Activated CD8-positive, alpha-beta memory T cell treated with anti-CD3 and anti-CD28 coated beads for 24 hours (primary cell): ENCODE measurements around the gene FDPS.

ENCODE experiments used
- DNase-seq: peaks from one replicate; pipeline ENCODE4 v3.0.0-alpha.2; 2020

FDPS gene

GRCh38 chr1:155320661-155321617 lies 12.3 kb downstream of the FDPS start, which contains the start of gene RUSC1:
Gene RUSC1, plus strand, starts transcription at chr1:155320894. Its CDS starts 880 bp downstream, at chr1:155321774.
- peak; percentile 88 for DNase-seq

- DNase-seq, result no peak
These were observed 13.2 kb downstream of the FDPS start for GRCh38 chr1:155321639-155322503.

DNA sequence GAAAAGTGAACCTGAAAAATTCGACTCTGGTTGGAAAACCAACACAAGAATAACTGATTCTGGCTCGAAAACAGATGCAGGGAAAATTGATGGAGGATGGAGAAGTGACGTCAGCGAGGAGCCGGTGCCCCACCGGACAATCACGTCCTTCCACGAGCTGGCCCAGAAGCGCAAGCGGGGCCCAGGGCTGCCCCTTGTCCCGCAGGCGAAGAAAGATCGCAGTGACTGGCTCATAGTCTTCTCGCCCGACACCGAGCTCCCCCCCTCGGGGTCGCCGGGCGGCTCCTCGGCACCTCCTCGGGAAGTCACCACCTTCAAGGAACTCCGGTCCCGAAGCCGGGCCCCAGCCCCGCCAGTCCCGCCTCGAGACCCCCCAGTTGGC lies 13.9 kb downstream of the FDPS start:
- DNase-seq, result no peak

GRCh38 chr1:155322953-155323728 lies 14.5 kb downstream of the FDPS start:
- DNase-seq, result peak; percentile 98

- peak; percentile 92 for DNase-seq
These were observed 15.0 kb downstream of the FDPS start for GRCh38 chr1:155323729-155324036.

DNA sequence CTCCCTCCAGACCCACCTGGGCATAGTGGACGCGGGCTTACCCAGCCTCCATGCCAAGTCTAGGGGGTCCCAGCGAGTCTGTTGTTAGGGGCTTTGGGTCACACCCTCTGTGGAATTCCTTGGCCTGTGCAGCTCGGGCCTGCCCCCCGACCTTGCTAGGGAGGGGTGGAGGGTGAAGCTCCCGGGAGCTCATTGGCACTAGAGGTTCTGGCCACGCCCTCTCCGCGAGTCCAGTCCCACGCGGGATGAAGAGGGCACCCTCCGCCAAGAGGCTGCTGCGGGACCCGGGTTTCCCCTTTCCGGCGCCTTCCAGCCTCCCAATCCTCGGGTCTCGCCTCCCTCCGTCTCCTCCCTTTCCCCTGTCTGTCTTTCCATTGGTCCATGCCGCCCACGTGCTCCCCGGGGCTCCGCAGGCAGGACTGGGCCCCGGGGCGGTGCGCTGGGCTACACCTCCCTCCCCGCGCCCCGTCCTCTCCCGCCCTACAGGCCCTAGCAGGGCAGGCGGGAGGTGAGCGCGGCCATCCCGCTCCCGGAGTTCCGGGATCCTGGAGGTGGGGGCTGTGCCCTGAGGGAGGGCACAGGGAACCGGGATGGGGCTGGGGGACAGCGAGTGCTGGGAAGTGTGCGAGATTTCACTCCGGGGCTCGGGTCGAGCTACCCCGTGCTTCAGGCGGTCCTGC lies 15.5 kb downstream of the FDPS start:
- DNase-seq, result peak; percentile 94

GRCh38 chr1:155324717-155325602 lies 16.3 kb downstream of the FDPS start:
- no peak for DNase-seq

DNA sequence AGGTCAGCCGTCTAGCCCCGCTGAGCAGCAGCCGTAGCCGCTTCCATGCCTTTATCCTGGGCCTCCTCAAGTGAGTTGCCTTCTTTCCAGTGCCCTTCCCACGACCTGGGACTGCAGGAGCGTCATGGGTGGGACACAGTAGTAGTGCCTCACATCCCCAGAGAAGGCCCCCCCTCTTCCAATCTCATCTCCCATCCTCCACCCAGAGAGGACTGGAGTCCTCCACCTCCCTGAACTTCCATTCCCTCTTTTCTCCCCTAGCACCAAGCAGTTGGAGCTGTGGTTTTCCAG lies 16.9 kb downstream of the FDPS start:
- no peak for DNase-seq

GRCh38 chr1:155326020-155326526 lies 17.4 kb downstream of the FDPS start:
- DNase-seq, result no peak

DNA sequence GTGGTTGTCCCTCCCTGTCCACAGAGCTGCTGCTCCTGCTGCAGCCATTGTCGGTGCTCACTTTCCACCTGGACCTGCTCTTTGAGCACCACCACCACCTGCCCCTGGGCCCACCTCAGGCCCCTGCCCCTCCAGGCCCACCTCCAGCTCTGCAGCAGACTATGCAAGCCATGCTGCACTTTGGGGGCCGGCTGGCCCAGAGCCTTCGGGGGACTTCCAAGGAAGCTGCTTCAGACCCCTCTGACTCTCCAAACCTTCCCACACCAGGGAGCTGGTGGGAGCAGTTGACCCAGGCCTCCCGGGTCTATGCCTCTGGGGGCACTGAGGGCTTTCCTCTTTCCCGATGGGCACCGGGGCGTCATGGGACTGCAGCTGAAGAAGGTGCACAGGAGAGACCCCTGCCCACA lies 18.0 kb downstream of the FDPS start:
- DNase-seq, result no peak

GRCh38 chr1:155327981-155328380 lies 19.3 kb downstream of the FDPS start:
- DNase-seq, result no peak

- DNase-seq, result peak; percentile 5
These were observed 20.2 kb downstream of the FDPS start for GRCh38 chr1:155328856-155329255.

DNA sequence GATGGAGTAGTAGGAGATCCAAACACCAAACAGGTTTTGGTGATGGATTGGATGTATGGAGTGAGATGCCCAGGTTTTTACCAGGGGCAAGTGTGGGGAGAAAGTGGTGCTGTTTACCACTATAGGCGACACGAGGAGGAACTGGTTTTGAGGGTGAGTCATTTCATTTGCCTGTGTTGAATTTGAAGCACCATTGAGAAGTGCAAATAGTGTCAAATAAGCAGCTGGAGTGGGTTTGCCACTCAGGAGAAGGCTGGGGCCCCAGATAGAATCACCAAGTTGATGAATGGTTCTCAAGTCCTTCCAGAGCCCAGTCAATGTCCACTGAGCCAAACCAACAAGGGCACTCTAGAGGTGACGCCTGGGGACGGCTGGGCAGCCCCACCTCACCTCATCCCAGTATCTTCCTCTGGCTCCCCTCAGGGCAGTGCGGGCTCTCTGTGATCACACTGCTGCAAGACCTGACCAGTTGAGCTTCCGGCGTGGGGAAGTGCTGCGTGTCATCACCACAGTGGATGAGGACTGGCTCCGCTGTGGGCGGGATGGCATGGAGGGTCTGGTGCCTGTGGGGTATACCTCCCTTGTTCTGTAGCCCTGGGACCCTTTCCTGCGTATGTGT lies 21.4 kb downstream of the FDPS start:
- peak; percentile 51 for DNase-seq

- DNase-seq, result no peak
These were observed 26.3 kb downstream of the FDPS start for GRCh38 chr1:155334962-155335361.

- no peak for DNase-seq
These were observed 30.9 kb downstream of the FDPS start for GRCh38 chr1:155339515-155340097.

DNA sequence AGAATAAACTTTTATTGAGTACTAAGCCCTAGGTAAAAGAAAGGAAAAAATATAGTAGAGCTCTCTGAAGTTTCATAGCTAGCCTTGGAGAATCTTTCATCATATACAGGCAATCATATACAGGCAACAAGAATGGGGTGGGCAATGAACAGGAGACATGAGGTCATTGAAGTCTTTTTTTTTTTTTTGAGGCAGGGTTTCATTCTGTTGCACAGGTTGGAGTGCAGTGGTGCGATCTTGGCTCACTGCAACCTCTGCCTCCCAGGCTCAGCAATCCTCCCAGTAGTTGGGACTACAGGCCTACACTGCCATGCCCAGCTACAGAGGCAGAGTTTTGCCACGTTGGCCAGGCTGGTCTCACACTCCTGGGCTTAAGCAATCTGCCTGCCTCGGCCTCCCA lies 34.2 kb downstream of the FDPS start:
- DNase-seq, result no peak

DNA sequence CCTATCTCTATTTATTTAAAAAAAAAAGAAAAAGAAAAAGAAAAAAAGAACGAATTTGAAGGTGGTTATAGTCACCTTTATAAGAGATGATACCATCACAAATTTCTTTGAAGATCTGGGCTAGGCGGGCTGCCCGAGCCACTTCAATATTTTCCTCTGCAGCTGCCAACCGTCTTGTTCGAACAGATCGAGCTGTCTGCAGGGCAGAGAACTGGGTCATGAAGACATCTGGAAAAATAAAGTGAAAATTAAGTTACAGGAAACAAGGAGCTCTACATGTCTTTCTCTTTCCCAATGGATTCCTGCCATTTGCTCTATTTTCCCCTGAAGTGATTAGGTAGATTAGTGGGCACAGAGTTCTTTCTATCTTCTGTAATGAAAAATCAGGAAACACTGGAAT lies 44.0 kb downstream of the FDPS start:
- DNase-seq, result no peak

DNA sequence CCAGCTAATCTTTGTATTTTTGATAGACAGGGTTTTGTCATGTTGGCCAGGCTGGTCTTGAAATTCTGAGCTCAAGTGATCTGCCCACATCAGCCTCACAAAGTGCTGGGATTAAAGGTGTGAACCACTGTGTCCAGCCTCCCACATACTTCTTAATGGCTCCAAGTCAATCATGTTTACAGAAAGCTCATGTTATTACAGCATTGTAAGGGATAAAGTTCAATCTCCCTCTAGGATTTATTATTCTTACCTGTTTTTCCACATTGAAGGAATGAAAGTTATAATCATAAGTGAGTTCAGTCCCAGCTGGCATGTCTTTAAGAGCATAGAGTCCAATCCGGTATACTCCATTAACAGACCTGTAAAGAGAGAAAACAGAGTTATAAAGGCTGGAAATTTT lies 51.4 kb downstream of the FDPS start:
- DNase-seq, result no peak
